HG02981 (cell line): Measurements from ENCODE around the gene FARP1.
"Not testable (repeated sequence)": the region's sequence is repeated elsewhere in the genome, so short reads cannot be mapped to it uniquely, and the experiment has no call there.

Experiments
- ATAC-seq: cut with Tn5 transposase; IDR thresholded peaks from one replicate; pipeline ENCODE4 v1.9.1; 2021; ENCODE audit warnings: mild to moderate bottlenecking, moderate library complexity; ENCODE audit not compliant: unreplicated experiment

FARP1 gene

DNA sequence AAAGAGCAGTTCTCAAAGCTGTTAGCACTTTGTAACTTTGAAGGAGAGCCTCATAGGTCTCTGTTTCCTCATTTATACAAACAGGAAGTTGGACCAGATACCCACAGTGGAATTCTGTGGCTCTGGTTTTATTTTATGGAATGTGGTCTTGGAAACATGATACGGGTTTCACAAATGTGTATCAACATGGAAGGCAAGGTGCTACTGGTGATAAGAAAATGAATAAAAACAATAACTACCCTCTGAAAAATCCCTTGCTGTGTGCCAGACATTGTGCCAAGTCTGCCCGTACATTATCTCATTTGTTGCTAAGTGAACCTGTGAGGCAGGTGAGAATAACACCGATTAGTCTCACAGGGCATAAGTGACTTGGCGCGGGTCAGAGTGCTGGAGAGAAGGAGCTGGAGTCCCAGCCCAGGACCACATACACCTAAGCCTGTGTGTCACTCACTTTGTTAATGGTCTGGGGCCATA is 79.2 kb downstream of the FARP1 start:
- no peak for ATAC-seq

- ATAC-seq = no peak
Measured at GRCh38 chr13:98222816-98223215, 79.9 kb downstream of the FARP1 start.

DNA sequence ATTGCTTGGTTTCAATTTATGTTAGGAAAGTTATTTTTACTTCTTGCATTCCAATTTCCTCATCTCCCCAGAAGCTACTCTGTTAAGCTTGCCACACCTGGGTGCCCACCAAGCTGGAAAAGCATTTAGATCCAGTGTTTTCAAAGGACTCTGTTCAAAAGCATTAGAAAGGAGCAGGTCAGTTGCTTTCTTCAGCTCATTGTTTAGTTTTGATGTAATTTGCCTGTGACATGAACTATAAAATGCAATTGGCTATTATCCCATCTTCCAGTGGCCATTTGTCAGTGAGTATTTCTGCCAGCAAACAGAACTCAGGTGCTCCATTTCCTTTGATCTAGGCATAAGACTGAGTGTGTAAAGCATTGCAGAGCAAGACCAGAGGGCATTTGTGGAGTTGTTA is 80.8 kb downstream of the FARP1 start:
- no peak for ATAC-seq

DNA sequence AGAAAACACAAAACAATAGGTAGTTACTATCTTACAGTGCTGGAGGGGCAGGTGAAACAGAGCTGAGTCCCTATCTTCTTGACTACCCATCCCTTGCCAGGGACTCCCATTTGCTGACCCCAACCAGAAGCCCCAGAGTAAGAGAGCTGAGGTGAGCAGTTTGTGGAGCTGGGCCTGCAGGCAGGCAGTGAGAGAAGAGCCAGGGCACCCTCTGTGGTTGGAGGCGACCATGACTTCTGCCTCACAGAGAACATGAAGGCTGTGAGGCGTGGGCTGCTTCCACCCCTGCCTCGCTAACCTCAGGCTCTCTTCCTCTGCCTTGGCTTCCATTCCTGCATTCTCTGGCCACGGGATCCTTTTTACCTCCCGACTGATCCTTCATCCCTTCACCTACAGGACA is 81.7 kb downstream of the FARP1 start:
- ATAC-seq = no peak

DNA sequence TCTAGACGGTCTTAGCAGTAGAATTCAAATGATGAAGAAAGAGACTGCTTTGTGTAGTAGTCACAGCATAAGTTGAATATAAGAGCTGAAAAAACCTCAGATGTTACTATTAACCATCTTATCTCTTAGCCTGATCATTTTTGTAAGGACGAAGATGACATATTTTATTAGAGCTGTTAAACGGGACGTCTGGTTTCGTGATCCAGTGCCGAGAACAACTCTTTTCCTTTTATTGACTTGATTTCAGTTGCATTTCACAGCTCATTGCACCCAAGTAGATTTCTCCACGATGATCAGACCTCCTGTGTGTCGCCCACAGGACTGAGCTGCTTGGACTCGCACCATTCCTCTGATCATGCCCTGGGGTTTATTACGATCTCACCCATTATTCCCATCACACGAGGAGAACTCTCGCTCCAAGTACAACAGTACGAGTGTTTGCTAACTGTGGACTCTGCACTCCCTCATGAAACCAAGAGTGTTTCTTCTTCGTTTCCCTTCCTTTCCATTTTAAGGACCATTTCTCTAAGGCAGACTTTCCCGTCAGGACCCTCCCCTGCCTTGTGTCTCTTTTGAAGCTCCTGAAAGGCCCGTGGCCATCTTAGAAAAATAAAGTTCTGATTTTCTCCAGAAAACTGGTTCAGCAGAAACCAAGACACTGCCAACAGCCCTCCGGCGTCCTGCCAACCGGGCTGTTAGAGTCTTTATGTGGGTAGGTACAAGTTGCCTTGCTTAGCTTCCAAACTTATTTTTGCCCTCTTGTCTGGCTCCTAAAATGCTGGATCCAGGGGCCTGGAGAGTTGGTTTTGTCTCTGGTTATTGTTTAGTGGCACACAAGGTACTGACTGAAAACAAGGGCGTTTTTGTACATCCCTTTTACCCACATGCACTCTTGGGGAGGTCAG is 82.4 kb downstream of the FARP1 start:
- no peak for ATAC-seq

- ATAC-seq = no peak
Measured at GRCh38 chr13:98226496-98226895, 83.6 kb downstream of the FARP1 start.

DNA sequence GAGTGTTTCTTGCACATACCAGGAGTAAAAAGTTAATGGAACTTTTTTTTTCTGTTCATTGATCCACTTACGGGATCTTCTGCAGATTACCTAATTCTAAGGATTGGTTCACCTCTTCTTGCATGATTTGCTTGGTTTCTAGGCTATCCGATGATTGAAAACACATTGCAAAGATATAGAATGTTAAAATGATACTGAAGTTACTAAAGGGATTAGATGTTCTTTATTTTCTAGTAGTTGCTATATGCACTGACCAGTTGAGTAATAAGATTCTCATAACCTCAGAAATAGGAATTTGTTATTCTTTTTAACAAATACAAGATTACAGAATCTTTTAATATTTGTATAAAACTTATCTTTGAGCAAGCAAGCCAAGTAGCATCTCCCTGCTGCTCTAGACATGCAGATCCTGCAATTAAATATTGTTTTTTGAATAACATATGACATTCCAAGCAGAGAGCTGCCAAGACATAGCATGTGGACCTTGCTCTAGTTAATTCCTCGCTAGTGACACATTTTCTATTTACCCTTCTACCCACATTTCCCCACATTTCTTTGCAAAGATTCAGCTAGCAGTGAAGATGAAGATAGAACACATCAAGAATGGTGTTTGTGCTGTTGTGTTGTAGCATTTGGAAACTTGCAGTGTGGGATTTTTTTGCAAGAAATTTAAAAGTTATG is 85.9 kb downstream of the FARP1 start:
- no peak for ATAC-seq

DNA sequence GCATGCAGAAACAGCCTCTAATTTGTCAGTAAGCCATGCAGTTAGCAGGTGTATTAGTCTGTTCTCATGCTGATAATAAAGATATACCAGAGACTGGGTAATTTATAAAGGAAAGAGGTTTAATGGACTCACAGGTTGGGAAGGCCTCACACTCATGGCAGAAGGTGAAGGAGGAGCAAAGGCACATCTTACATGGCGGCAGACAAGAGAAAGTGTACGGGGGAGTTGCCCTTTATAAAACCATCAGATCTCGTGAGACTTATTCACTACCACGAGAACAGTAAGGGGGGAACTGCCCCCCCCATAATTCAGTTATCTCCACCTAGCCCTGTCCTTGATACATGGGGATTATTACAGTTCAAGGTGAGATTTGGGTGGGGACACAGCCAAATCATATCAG is 87.9 kb downstream of the FARP1 start:
- ATAC-seq = not testable (repeated sequence)

DNA sequence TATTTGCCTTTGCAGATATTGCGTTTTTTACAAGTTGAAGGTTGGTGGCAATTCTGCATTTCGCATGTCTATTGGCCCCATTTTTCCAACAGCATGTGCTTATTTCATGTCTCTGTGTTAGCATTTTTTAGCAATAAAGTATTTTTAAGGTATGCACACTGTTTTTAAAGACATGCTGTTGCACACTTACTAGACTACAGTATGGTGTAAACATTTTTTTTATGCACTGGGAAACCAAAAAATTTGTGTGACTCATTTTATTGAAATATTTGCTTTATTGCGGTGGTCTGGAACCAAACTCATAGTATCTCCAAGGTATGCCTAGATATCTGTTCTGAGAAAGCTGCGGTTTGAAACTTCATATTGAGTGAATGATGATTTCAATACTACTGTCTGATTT is 89.6 kb downstream of the FARP1 start:
- ATAC-seq = no peak

- no peak for ATAC-seq
Measured at GRCh38 chr13:98233127-98233526, 90.2 kb downstream of the FARP1 start.

GRCh38 chr13:98234348-98234747 is 91.5 kb downstream of the FARP1 start:
- no peak for ATAC-seq

DNA sequence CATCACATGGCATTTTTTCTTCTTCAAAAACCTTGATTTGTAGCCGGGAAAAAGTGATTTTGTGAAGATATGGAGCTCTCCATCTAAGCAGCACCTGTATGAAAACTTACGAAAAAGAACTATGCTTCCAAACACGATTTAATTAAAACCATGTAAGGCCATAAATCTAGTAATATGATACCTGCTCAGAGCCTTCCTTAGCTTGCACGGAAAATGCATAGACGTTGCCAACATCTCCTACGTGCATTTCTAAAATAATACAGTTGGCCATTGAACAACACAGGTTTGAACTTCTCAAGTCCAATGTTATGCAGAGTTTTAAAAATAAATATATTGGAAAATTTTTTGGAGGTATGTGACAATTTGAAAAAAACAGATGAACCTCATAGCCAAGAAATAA is 93.3 kb downstream of the FARP1 start:
- no peak for ATAC-seq

GRCh38 chr13:98237331-98237730 is 94.4 kb downstream of the FARP1 start:
- ATAC-seq = no peak

- no peak for ATAC-seq
Measured at GRCh38 chr13:98239162-98240076, 96.5 kb downstream of the FARP1 start.

DNA sequence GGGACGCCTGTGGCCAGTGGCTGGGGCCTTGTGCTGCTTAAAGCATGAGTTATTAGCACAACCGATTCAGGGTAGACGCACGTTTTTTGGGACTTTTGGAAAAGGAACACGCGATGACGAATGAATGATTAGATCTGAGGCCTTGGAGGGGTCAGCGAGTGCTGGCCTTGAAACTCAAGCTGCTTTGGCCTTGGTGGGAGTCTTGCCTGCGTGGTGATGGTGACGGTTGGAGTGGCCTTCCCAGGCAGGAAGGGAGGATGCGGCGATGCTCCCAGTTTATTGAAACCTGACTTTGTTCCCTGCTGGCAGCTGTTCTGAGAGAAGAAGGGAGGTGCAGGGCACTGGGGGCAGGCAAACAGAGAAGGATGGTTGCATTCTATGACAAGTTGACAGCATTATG is 97.2 kb downstream of the FARP1 start:
- no peak for ATAC-seq

GRCh38 chr13:98240974-98241373 is 98.1 kb downstream of the FARP1 start:
- no peak for ATAC-seq

GRCh38 chr13:98241976-98242375 is 99.1 kb downstream of the FARP1 start:
- no peak for ATAC-seq

DNA sequence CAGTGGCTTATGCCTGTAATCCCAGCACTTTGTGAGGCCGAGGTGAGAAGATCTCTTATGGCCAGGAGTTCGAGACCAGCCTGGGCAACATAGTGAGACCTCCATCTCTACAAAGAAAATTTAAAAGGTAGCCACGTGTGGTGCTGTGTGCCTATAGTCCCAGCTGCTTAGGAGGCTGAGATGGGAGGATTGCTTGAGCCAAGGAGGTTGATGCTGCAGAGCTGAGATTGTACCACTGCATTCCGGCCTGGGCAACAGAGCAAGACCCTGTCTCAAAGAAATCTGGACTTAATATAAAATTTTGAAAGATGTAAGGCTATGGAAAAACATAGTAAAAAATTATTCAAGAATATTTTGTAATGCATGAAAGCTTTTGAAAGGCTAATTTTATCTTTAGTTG is 99.5 kb downstream of the FARP1 start:
- no peak for ATAC-seq

GRCh38 chr13:98243929-98244272 is 101.0 kb downstream of the FARP1 start:
- no peak for ATAC-seq

DNA sequence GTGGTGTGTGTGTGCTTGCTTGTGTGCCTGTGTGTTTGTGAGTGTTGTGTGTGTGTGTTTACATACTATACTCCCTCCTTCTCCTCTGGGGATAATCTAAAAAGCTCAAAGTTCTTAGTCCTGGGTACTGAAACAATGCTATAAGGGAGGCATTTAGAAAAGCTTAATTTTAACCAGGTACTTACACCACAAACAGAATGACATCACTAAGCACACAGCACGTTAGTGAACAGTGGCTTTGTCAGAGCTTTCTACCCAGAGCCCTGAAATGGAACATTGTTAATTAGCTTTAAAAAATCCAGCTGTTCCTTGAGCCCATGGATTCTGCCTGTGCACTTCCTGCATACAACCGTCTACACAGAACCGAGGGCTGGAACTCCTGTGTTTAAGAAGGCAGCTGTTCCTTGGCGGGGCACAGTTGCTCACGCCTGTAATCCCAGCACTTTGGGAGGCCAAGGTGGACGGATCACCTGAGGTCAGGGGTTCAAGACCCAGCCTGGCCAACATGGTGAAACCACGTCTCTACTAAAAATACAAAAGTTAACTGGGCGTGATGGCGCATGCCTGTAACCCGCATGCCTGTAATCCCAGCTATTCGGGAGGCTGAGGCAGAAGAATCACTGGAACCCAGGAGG is 103.8 kb downstream of the FARP1 start:
- no peak for ATAC-seq

DNA sequence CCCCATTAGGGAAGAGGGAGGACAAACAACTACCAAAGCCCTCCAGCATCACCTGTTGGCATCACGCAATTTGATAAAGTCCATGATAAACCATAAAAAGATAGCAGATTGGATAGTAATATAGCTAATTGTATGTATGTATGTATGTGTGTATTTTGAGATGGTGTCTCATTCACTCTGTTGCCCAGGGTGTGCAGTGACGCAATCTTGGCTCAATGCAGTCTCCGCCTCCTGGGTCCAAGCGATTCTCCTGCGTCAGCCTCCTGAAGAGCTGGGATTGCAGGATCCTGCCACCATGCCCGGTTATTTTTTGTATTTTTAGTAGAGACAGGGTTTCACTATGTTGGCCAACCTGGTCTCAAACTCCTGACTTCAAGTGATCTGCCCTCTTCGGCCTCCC is 108.8 kb downstream of the FARP1 start:
- no peak for ATAC-seq
